GM23338 (cell line): Measurements from ENCODE around the gene SCNN1B. TPM values are rescaled to one million over a fixed set of nuclear protein-coding genes. Genes with fewer than 3 reads are reported as not detected.

Source experiments
- ATAC-seq: fragments of 200-7000 bp; cut with Tn5 transposase; 3 replicates; pipeline ENCODE4 v1.9.1; 2020
- DNase-seq: peaks from one replicate; pipeline ENCODE4 v3.0.0-alpha.2; 2015; ENCODE audit warnings: low spot score
- H2AFZ ChIP-seq: fragments of 200-600 bp; sonication (generic); 2 replicates; pipeline ENCODE4 v1.8.0; 2016; ENCODE audit warnings: antibody characterized with exemption, mild to moderate bottlenecking, moderate library complexity
- H3F3A ChIP-seq: fragments of 200-600 bp; sonication (generic); replicated peaks from 2 replicates; pipeline ENCODE4 v1.8.0; 2017; ENCODE audit warnings: antibody characterized with exemption, mixed run types, low read depth
- H3K27ac ChIP-seq: fragments of 200-600 bp; sonication (generic); 2 replicates; pipeline ENCODE4 v1.6.1; 2016; ENCODE audit warnings: low read depth
- H3K27me3 ChIP-seq: fragments of 200-600 bp; sonication (generic); 2 replicates; pipeline ENCODE4 v1.8.0; 2016; ENCODE audit warnings: mild to moderate bottlenecking, mixed run types, moderate library complexity; ENCODE audit not compliant: insufficient read depth
- H3K36me3 ChIP-seq: fragments of 200-600 bp; sonication (generic); 2 replicates; pipeline ENCODE4 v1.8.0; 2016; ENCODE audit warnings: mild to moderate bottlenecking; ENCODE audit not compliant: insufficient read depth
- H3K4me1 ChIP-seq: fragments of 200-600 bp; sonication (generic); 2 replicates; pipeline ENCODE4 v1.8.0; 2016; ENCODE audit warnings: mild to moderate bottlenecking, moderate library complexity; ENCODE audit not compliant: insufficient read depth
- H3K4me2 ChIP-seq: fragments of 200-600 bp; sonication (generic); 2 replicates; pipeline ENCODE4 v1.7.1; 2017; ENCODE audit warnings: mixed run types
- H3K4me3 ChIP-seq: fragments of 200-600 bp; sonication (generic); 2 replicates; pipeline ENCODE4 v1.6.1; 2016; ENCODE audit warnings: mixed run types
- H3K79me2 ChIP-seq: fragments of 200-600 bp; sonication (generic); replicated peaks from 2 replicates; pipeline ENCODE4 v1.8.0; 2017; ENCODE audit warnings: mild to moderate bottlenecking; ENCODE audit not compliant: insufficient read depth
- H3K9me2 ChIP-seq: fragments of 200-600 bp; sonication (generic); 2 replicates; pipeline ENCODE4 v1.8.0; 2017; ENCODE audit not compliant: insufficient read depth
- H4K20me1 ChIP-seq: fragments of 200-600 bp; sonication (generic); replicated peaks from 2 replicates; pipeline ENCODE4 v1.8.0; 2017; ENCODE audit warnings: mild to moderate bottlenecking; ENCODE audit not compliant: insufficient read depth
- H3K27ac Mint-ChIP-seq: 2 replicates; pipeline ENCODE4 v1.8.0; 2020; ENCODE audit warnings: inconsistent platforms, mild to moderate bottlenecking, moderate library complexity, mixed read lengths
- H3K27me3 Mint-ChIP-seq: 3 replicates; pipeline ENCODE4 v1.8.0; 2022; ENCODE audit warnings: low read depth, mild to moderate bottlenecking, moderate library complexity, mixed read lengths, inconsistent platforms; ENCODE audit not compliant: insufficient read depth, poor library complexity
- H3K36me3 Mint-ChIP-seq: 3 replicates; pipeline ENCODE4 v1.8.0; 2021; ENCODE audit warnings: low read depth, mild to moderate bottlenecking, inconsistent platforms, moderate library complexity, mixed read lengths
- H3K4me1 Mint-ChIP-seq: 3 replicates; pipeline ENCODE4 v1.8.0; 2020; ENCODE audit warnings: mild to moderate bottlenecking, inconsistent platforms, mixed read lengths
- H3K4me3 Mint-ChIP-seq: 3 replicates; pipeline ENCODE4 v1.8.0; 2021; ENCODE audit warnings: moderate library complexity, mild to moderate bottlenecking, inconsistent platforms, mixed read lengths
- H3K9me3 Mint-ChIP-seq: 3 replicates; pipeline ENCODE4 v1.8.0; 2020; ENCODE audit warnings: moderate library complexity, mild to moderate bottlenecking, inconsistent platforms, mixed read lengths
- ETS1 ChIP-seq: IDR thresholded peaks from 2 replicates; pipeline ENCODE4 v1.6.1; 2016; ENCODE audit warnings: antibody characterized with exemption
- EZH2 ChIP-seq: fragments of 200-600 bp; sonication (generic); IDR thresholded peaks from one replicate; pipeline ENCODE4 v1.8.0; 2017; ENCODE audit warnings: antibody characterized with exemption, mild to moderate bottlenecking, low read depth; ENCODE audit not compliant: unreplicated experiment
- EZH2phosphoT487 ChIP-seq: fragments of 200-600 bp; sonication (generic); IDR thresholded peaks from one replicate; pipeline ENCODE4 v1.8.1; 2018; ENCODE audit warnings: antibody characterized with exemption; ENCODE audit not compliant: unreplicated experiment
- JUNB ChIP-seq: IDR thresholded peaks from one replicate; pipeline ENCODE4 v1.6.1; 2016; ENCODE audit warnings: antibody characterized with exemption; ENCODE audit not compliant: unreplicated experiment
- NANOG ChIP-seq: IDR thresholded peaks from 2 replicates; pipeline ENCODE4 v1.6.1; 2016; ENCODE audit warnings: antibody characterized with exemption, borderline replicate concordance
- POLR2AphosphoS5 ChIP-seq: IDR thresholded peaks from 2 replicates; pipeline ENCODE4 v1.6.1; 2016; ENCODE audit warnings: antibody characterized with exemption, low read depth
- REST ChIP-seq: IDR thresholded peaks from one replicate; pipeline ENCODE4 v1.6.1; 2018; ENCODE audit warnings: antibody characterized with exemption; ENCODE audit not compliant: unreplicated experiment
- STAT1 ChIP-seq: IDR thresholded peaks from one replicate; pipeline ENCODE4 v1.6.1; 2016; ENCODE audit warnings: antibody characterized with exemption; ENCODE audit not compliant: unreplicated experiment
- ZNF114 ChIP-seq: fragments of 250-450 bp; sonication (Bioruptor Pico); IDR thresholded peaks from 2 replicates; pipeline ENCODE4 v1.5.0; 2020; ENCODE audit warnings: mild to moderate bottlenecking, moderate library complexity
- ZNF331 ChIP-seq: fragments of 250-450 bp; sonication (Bioruptor Pico); IDR thresholded peaks from 2 replicates; pipeline ENCODE4 v1.5.0; 2020; ENCODE audit warnings: low read depth, mild to moderate bottlenecking, moderate library complexity
- ZNF462 ChIP-seq: fragments of 250-450 bp; sonication (Bioruptor Pico); IDR thresholded peaks from 2 replicates; pipeline ENCODE4 v1.5.0; 2020; ENCODE audit warnings: mild to moderate bottlenecking, moderate library complexity
- polyA plus RNA-seq: library from polyadenylated mRNA; unstranded; fragments of >200 nt; fragmentation: Nextera tagmentation; extraction: Ambion mirVana; gene quantifications from 2 replicates; pipeline ENCODE4 v1.2.1, GENCODE V29; 2016
- total RNA-seq: library from RNA; depleted of rRNA; stranded (reverse); fragments of >200 nt; shearing (Covaris generic); gene quantifications from 2 replicates; pipeline ENCODE4 v1.2.3, GENCODE V29; 2014

Gene SCNN1B
- total and polyA plus RNA-seq, 2 experiments from 2014 or later, result 0.78 to 1.1 TPM

GRCh38 chr16:23423496-23424049, 121.5 kb downstream of the SCNN1B start (continued):
- TF ChIP-seq REST, result no peak
- no peak for TF ChIP-seq EZH2phosphoT487
- no peak for TF ChIP-seq ZNF114
- TF ChIP-seq EZH2, result no peak
- TF ChIP-seq NANOG, result no peak
- no peak for TF ChIP-seq ZNF331 (CRISPR knock-in tag)
- TF ChIP-seq STAT1, result no peak
- TF ChIP-seq POLR2AphosphoS5, result no peak
- TF ChIP-seq JUNB, result no peak

- no peak for TF ChIP-seq ZNF462 (CRISPR knock-in tag)
- TF ChIP-seq ETS1, result no peak
- Mint-ChIP-seq H3K36me3 (peaks cover 16% of the 10 kb centered on the region), H3K27ac (peak overlapping the region; percentile 71), H3K27me3 (no peaks in the 10 kb centered on the region), H3K9me3 (no peaks in the 10 kb centered on the region), H3K4me3 (no peak overlapping the region), H3K4me1 (peaks cover 10% of the 10 kb centered on the region)
- no peaks in the 10 kb centered on the region for H3K9me2 ChIP-seq
- peaks cover 12% of the 10 kb centered on the region; the same call in 1 of the 2 replicates for H3K4me1 ChIP-seq
- H2AFZ ChIP-seq, result no peak overlapping the region
- H3K27me3 ChIP-seq, result no peaks in the 10 kb centered on the region
- H3F3A ChIP-seq, result no peaks in the 10 kb centered on the region
- H3K36me3 ChIP-seq, result no peaks in the 10 kb centered on the region
- H3K4me3 ChIP-seq, result no peak overlapping the region
- H3K27ac ChIP-seq, result peak overlapping the region; percentile 32; the same call in 1 of the 2 replicates
- DNase-seq (no peak), ATAC-seq (no peak)
- no peaks in the 10 kb centered on the region for H3K79me2 ChIP-seq
- no peak overlapping the region for H3K4me2 ChIP-seq
- H4K20me1 ChIP-seq, result no peaks in the 10 kb centered on the region
Measured at GRCh38 chr16:23424292-23424958, 122.3 kb downstream of the SCNN1B start.
